ENCODE measurements around the gene VRTN.

Gene VRTN

DNA sequence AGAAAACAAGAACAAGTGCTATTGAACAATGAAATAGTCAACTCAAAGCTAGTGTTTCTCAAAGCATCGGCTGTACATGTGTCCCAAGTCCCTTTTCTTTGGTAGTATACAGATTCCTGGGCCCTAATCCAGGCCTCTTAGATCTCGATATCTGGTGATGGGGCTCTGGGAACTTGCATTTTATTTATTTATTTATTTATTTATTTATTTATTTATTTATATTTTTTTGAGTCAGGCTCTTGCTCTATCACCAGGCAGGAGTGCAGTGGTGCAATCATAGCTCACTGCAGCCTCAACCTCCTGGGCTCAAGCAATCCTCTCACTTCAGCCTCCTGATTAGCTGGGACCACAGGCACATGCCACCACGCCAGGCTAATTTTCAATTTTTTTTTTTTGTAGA is 60.6 kb downstream of the VRTN start:
- no peak for TF ChIP-seq CTCF (IDR thresholded peaks at IDR 0.05)
- Mint-ChIP-seq H3K27ac (no peak overlapping the region), H3K27me3 (ENCODE audit: low read depth, poor library complexity) (peaks cover 8% of the 10 kb centered on the region), H3K4me3 (no peak overlapping the region), H3K9me3 (no peaks in the 10 kb centered on the region), H3K36me3 (ENCODE audit: low read depth) (no peaks in the 10 kb centered on the region), H3K4me1 (peaks cover 18% of the 10 kb centered on the region)
- no peak for DNase-seq

DNA sequence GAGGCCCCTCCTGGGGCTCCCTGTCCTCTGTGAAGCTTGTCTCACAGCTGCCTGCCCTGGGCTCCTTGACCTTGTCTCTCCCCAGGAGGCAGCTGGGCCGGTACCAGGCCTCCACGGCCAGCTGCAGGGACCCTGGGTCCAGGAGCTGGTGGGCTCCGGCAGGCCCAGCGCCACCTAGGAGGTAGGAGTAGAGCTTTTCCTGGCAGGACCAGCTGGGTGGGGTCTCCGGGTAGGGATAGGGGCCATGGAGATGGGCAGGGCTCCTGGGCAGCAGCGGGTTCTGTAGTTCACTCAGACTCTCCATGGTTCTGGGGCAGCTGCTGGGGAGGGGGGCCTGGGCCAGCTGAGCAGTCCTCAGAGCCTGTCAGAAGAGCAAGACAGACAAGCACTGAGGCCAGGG is 61.2 kb downstream of the VRTN start:
- Mint-ChIP-seq H3K27me3 (ENCODE audit: low read depth, poor library complexity) (peaks cover 5% of the 10 kb centered on the region), H3K36me3 (ENCODE audit: low read depth) (no peaks in the 10 kb centered on the region), H3K9me3 (no peaks in the 10 kb centered on the region), H3K4me1 (peaks cover 18% of the 10 kb centered on the region), H3K4me3 (no peak overlapping the region), H3K27ac (no peak overlapping the region)
- TF ChIP-seq CTCF (IDR thresholded peaks at IDR 0.05) = no peak
- no peak for DNase-seq
